GM18868 (cell line): ENCODE data around the gene DAAM2.

Source experiments
- ATAC-seq: cut with Tn5 transposase; IDR thresholded peaks from one replicate; pipeline ENCODE4 v1.9.1; 2021; ENCODE audit warnings: mild to moderate bottlenecking, moderate library complexity; ENCODE audit not compliant: unreplicated experiment

Gene DAAM2

GRCh38 chr6:39791850-39792539 is at the start of gene DAAM2:
Gene DAAM2, plus strand, starts transcription at chr6:39792376. Its CDS starts 63,927 bp downstream, at chr6:39856303.
- no peak for ATAC-seq

- no peak for ATAC-seq
These were observed 45.4 kb upstream of the DAAM2 start for GRCh38 chr6:39746795-39747194.

GRCh38 chr6:39752835-39753724 is 39.1 kb upstream of the DAAM2 start:
- ATAC-seq, result peak; percentile 51

GRCh38 chr6:39753725-39754045 is 38.5 kb upstream of the DAAM2 start:
- no peak for ATAC-seq

GRCh38 chr6:39754514-39755115 is 37.6 kb upstream of the DAAM2 start:
- no peak for ATAC-seq

- no peak for ATAC-seq
These were observed 36.9 kb upstream of the DAAM2 start for GRCh38 chr6:39755231-39755630.

GRCh38 chr6:39756582-39756981 is 35.6 kb upstream of the DAAM2 start:
- no peak for ATAC-seq

GRCh38 chr6:39758905-39759605 is 33.1 kb upstream of the DAAM2 start:
- no peak for ATAC-seq

GRCh38 chr6:39760226-39760952 is 31.8 kb upstream of the DAAM2 start:
- no peak for ATAC-seq

GRCh38 chr6:39765508-39766065 is 26.6 kb upstream of the DAAM2 start:
- no peak for ATAC-seq

GRCh38 chr6:39769012-39769411 is 23.2 kb upstream of the DAAM2 start:
- no peak for ATAC-seq

GRCh38 chr6:39770446-39770845 is 21.7 kb upstream of the DAAM2 start:
- no peak for ATAC-seq

- no peak for ATAC-seq
These were observed 19.5 kb upstream of the DAAM2 start for GRCh38 chr6:39772559-39773273.

GRCh38 chr6:39773782-39774181 is 18.4 kb upstream of the DAAM2 start:
- no peak for ATAC-seq

GRCh38 chr6:39776581-39776980 is 15.6 kb upstream of the DAAM2 start:
- no peak for ATAC-seq

GRCh38 chr6:39777218-39777617 is 15.0 kb upstream of the DAAM2 start:
- no peak for ATAC-seq

- ATAC-seq, result no peak
These were observed 14.5 kb upstream of the DAAM2 start for GRCh38 chr6:39777661-39778060.

- ATAC-seq, result no peak
These were observed 13.5 kb upstream of the DAAM2 start for GRCh38 chr6:39778581-39779255.

- no peak for ATAC-seq
These were observed 6.9 kb upstream of the DAAM2 start for GRCh38 chr6:39785281-39785680.
